IMR-90 (cell line): Measurements from ENCODE around the gene DONSON. TPM values are rescaled to one million over a fixed set of nuclear protein-coding genes. Genes with fewer than 3 reads are reported as not detected.

Experiments used
- ATAC-seq: fragments of 200-7000 bp; cut with Tn5 transposase; 2 replicates; pipeline ENCODE4 v1.9.1; 2020; ENCODE audit warnings: low read depth, mild to moderate bottlenecking, moderate library complexity
- BruUV-seq: library from RNA; stranded (reverse); fragments of 400-500 nt; replicated peaks from 2 replicates; lab custom pipeline; 2021; lab: Mats Ljungman, UMichigan
- CTCF ChIA-PET: fragments of 300-600 bp; formaldehyde crosslinking; extraction: SDS; loops from one replicate; lab custom pipeline; 2021; ENCODE audit warnings: antibody characterized with exemption; lab: Yijun Ruan, JAX
- POLR2A ChIA-PET: fragments of 300-600 bp; sonication (Branson Sonifier 250); formaldehyde crosslinking; loops from one replicate; lab custom pipeline; 2022; ENCODE audit warnings: antibody characterized with exemption; ENCODE audit not compliant: unreplicated experiment; lab: Charles Lee
- DNase-seq: peaks from one replicate; pipeline ENCODE4 v3.0.0; 2013
- H2AFZ ChIP-seq: replicated peaks from 2 replicates; pipeline ENCODE3; 2013; ENCODE audit warnings: low read length, mild to moderate bottlenecking; ENCODE audit not compliant: poor library complexity
- H2AK5ac ChIP-seq: 2 replicates; pipeline ENCODE4 v1.6.1; 2013; ENCODE audit warnings: low read depth, low read length, inconsistent platforms
- H2AK9ac ChIP-seq: replicated peaks from 2 replicates; pipeline ENCODE3; 2013; ENCODE audit warnings: mild to moderate bottlenecking, low read depth, low read length, moderate library complexity; ENCODE audit not compliant: poor library complexity
- H2BK120ac ChIP-seq: 2 replicates; pipeline ENCODE4 v1.6.1; 2013; ENCODE audit warnings: low read depth, low read length, inconsistent platforms
- H2BK15ac ChIP-seq: 3 replicates; pipeline ENCODE4 v1.6.1; 2013; ENCODE audit warnings: low read depth, low read length, inconsistent platforms
- H2BK20ac ChIP-seq: 2 replicates; pipeline ENCODE4 v1.6.1; 2013; ENCODE audit warnings: low read depth, mild to moderate bottlenecking, inconsistent platforms, low read length, moderate library complexity
- H2BK5ac ChIP-seq: 2 replicates; pipeline ENCODE4 v1.6.1; 2013; ENCODE audit warnings: mild to moderate bottlenecking, low read depth, low read length, inconsistent platforms; ENCODE audit not compliant: poor library complexity, severe bottlenecking
- H3K14ac ChIP-seq: replicated peaks from 2 replicates; pipeline ENCODE4 v1.6.1; 2013; ENCODE audit warnings: low read depth, low read length, inconsistent platforms
- H3K18ac ChIP-seq: 2 replicates; pipeline ENCODE4 v1.6.1; 2013; ENCODE audit warnings: low read depth, low read length, control low read depth
- H3K23ac ChIP-seq: 2 replicates; pipeline ENCODE4 v1.6.1; 2013; ENCODE audit warnings: low read depth, low read length, inconsistent platforms
- H3K27ac ChIP-seq: 2 replicates; pipeline ENCODE4 v1.5.1; 2013; ENCODE audit warnings: mild to moderate bottlenecking, control low read depth, low read length; ENCODE audit not compliant: insufficient read depth
- H3K27me3 ChIP-seq: 2 replicates; pipeline ENCODE4 v1.6.1; 2013; ENCODE audit warnings: low read length; ENCODE audit not compliant: control insufficient read depth, insufficient read depth
- H3K36me3 ChIP-seq: 2 replicates; pipeline ENCODE4 v1.6.1; 2013; ENCODE audit warnings: low read length, mixed read lengths; ENCODE audit not compliant: control insufficient read depth, insufficient read depth
- H3K4ac ChIP-seq: 2 replicates; pipeline ENCODE4 v1.6.1; 2013; ENCODE audit warnings: low read depth, low read length, inconsistent platforms
- H3K4me1 ChIP-seq: 2 replicates; pipeline ENCODE4 v1.6.1; 2013; ENCODE audit warnings: low read length, mixed read lengths; ENCODE audit not compliant: control insufficient read depth, insufficient read depth
- H3K4me2 ChIP-seq: 2 replicates; pipeline ENCODE4 v1.6.1; 2013; ENCODE audit warnings: low read depth, mild to moderate bottlenecking, control low read depth, low read length, moderate library complexity
- H3K4me3 ChIP-seq: 2 replicates; pipeline ENCODE4 v1.5.1; 2013; ENCODE audit warnings: low read depth, mild to moderate bottlenecking, control low read depth, low read length, moderate library complexity; ENCODE audit not compliant: insufficient read depth
- H3K56ac ChIP-seq: 2 replicates; pipeline ENCODE4 v1.6.1; 2013; ENCODE audit warnings: low read length, inconsistent platforms; ENCODE audit not compliant: insufficient read depth; ENCODE audit errors: extremely low read depth
- H3K79me1 ChIP-seq, 2 experiments: 2 replicates each; pipeline ENCODE4 v1.6.1; 2013; ENCODE audit warnings: low read length in 2 of 2, inconsistent platforms in 1 of 2, low read depth in 1 of 2
- H3K9ac ChIP-seq: 2 replicates; pipeline ENCODE4 v1.6.1; 2013; ENCODE audit warnings: low read depth, low read length, control low read depth
- H3K9me1 ChIP-seq: 2 replicates; pipeline ENCODE4 v1.6.1; 2013; ENCODE audit warnings: low read length, inconsistent platforms; ENCODE audit not compliant: insufficient read depth
- H3K9me3 ChIP-seq: 2 replicates; pipeline ENCODE4 v1.6.1; 2013; ENCODE audit warnings: low read length; ENCODE audit not compliant: control insufficient read depth, insufficient read depth
- H4K20me1 ChIP-seq: 2 replicates; pipeline ENCODE4 v1.6.1; 2013; ENCODE audit warnings: low read length, inconsistent platforms; ENCODE audit not compliant: insufficient read depth
- H4K5ac ChIP-seq: 2 replicates; pipeline ENCODE4 v1.6.1; 2013; ENCODE audit warnings: mild to moderate bottlenecking, low read depth, low read length, control low read depth
- H4K8ac ChIP-seq, 2 experiments: 2 replicates each; pipeline ENCODE4 v1.6.1; 2013; ENCODE audit warnings: low read depth in 2 of 2, low read length in 2 of 2, control low read depth in 1 of 2, inconsistent platforms in 1 of 2
- H4K91ac ChIP-seq: 2 replicates; pipeline ENCODE4 v1.6.1; 2013; ENCODE audit warnings: low read depth, low read length, inconsistent platforms; ENCODE audit not compliant: insufficient read depth
- CEBPB ChIP-seq: IDR thresholded peaks from 2 replicates; pipeline ENCODE4 v1.6.1; 2012; ENCODE audit warnings: low read depth, low read length, improper control_type of control experiment
- CHD1 ChIP-seq: IDR thresholded peaks from 2 replicates; pipeline ENCODE4 v1.6.1; 2012; ENCODE audit warnings: low read depth, low read length, improper control_type of control experiment
- MXI1 ChIP-seq: IDR thresholded peaks from 2 replicates; pipeline ENCODE4 v1.6.1; 2012; ENCODE audit warnings: low read depth, mild to moderate bottlenecking, low read length, moderate library complexity, borderline replicate concordance
- NFE2L2 ChIP-seq: fragments of 150-350 bp; IDR thresholded peaks from 2 replicates; pipeline ENCODE4 v1.6.1; 2016; ENCODE audit warnings: low read depth, mild to moderate bottlenecking, low read length
- POLR2A ChIP-seq: IDR thresholded peaks from 2 replicates; pipeline ENCODE4 v1.6.1; 2012; ENCODE audit warnings: mild to moderate bottlenecking, low read depth, low read length
- SMC3 ChIP-seq: fragments of 150-350 bp; IDR thresholded peaks from 2 replicates; pipeline ENCODE4 v1.6.1; 2016; ENCODE audit warnings: low read depth, mild to moderate bottlenecking, antibody characterized with exemption, low read length, moderate library complexity
- WGBS, 2 experiments: methylation state at CpG; one replicate each; pipeline versions ENCODE4 v1.1.5 to v1.1.7; 2013; ENCODE audit warnings: missing lambda C conversion rate in 2 of 2; ENCODE audit not compliant: insufficient read length in 1 of 2; ENCODE audit errors: extremely low coverage in 2 of 2; 5-methylcytosine and 5-hydroxymethylcytosine counted together
- dilution Hi-C: fragments of 300-500 bp; cut with HindIII; formaldehyde crosslinking; loops from one replicate; pipeline ENCODE4 v1.14.3; 2018; ENCODE audit warnings: low sequenced_read_pairs; ENCODE audit not compliant: unreplicated experiment
- in situ Hi-C: fragments of 300-500 bp; cut with MboI; formaldehyde crosslinking; loops from 3 replicates; pipeline ENCODE4 v1.14.3; 2019; ENCODE audit warnings: low sequenced_read_pairs, inconsistent platforms, mixed read lengths
- intact Hi-C: fragments of 100-400 bp; cut with micrococcal nuclease; formaldehyde crosslinking; loops from 2 replicates; pipeline ENCODE4 v1.10.0; 2022
- polyA plus RNA-seq, 3 experiments: library from polyadenylated mRNA; depleted of rRNA; stranded (reverse); fragments of >200 nt; gene quantifications; 2 replicates each; pipeline ENCODE4 v1.2.3, GENCODE V29; 2012; ENCODE audit warnings: low replicate concordance in 1 of 3
- total RNA-seq: library from RNA; depleted of rRNA; stranded (reverse); fragments of >200 nt; gene quantifications from 2 replicates; pipeline ENCODE4 v1.2.3, GENCODE V29; 2012

DONSON gene
- total and polyA plus RNA-seq, 2 of the 4 experiments (the other 2 are of a cell fraction): 14.3 to 16.6 TPM

DNA sequence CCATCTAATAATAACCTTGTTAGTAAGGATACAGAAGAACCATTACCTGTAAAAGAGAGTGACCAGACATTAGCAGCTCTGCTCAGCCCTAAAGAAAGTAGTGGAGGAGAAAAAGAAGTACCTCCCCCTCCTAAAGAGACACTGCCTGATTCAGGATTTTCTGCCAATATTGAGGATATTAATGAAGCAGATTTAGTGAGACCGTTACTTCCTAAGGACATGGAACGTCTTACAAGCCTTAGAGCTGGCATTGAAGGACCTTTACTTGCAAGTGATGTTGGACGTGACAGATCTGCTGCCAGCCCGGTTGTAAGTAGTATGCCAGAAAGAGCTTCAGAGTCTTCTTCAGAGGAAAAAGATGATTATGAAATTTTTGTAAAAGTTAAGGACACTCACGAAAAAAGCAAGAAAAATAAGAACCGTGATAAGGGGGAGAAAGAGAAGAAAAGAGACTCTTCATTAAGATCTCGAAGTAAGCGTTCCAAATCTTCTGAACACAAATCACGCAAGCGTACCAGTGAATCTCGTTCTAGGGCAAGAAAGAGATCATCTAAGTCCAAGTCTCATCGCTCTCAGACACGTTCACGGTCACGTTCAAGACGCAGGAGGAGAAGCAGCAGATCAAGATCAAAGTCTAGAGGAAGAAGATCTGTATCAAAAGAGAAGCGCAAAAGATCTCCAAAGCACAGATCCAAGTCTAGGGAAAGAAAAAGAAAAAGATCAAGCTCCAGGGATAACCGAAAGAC, 34.1 kb downstream of the DONSON start:
- no peak overlapping the region for H2BK15ac ChIP-seq
- H4K5ac ChIP-seq: no peak overlapping the region
- no peak overlapping the region for H3K14ac ChIP-seq
- TF ChIP-seq POLR2A: no peak
- no peak for TF ChIP-seq CEBPB
- no peak for TF ChIP-seq NFE2L2
- no peak for TF ChIP-seq MXI1
- TF ChIP-seq CHD1: no peak
- no peak for TF ChIP-seq SMC3
- ATAC-seq: no peak
- no peak overlapping the region for H3K27ac ChIP-seq
- H3K18ac ChIP-seq: no peak overlapping the region
- H3K36me3 ChIP-seq: peaks cover 74% of the 10 kb centered on the region
- H3K79me1 ChIP-seq: peaks cover 50 to 79% of the 10 kb centered on the region in 2 experiments
- H2AK5ac ChIP-seq: no peak overlapping the region
- peaks cover 19% of the 10 kb centered on the region for H3K9me1 ChIP-seq
- BruUV-seq: TSS peak; percentile 36
- ChIA-PET POLR2A (no interaction called here), CTCF (no interaction called here)
- in situ Hi-C loops: no loop called here
- peaks cover 99% of the 10 kb centered on the region for H4K20me1 ChIP-seq
- no peak overlapping the region for H2AK9ac ChIP-seq
- H2BK5ac ChIP-seq: no peak overlapping the region
- no peaks in the 10 kb centered on the region for H3K4me1 ChIP-seq
- H2BK120ac ChIP-seq: no peak overlapping the region
- H2AFZ ChIP-seq: no peak overlapping the region
- no peak for DNase-seq
- H3K4me2 ChIP-seq: no peak overlapping the region
- no peak overlapping the region for H4K8ac ChIP-seq
- H3K4ac ChIP-seq: no peak overlapping the region
- H3K4me3 ChIP-seq: no peak overlapping the region
- WGBS, 2 experiments: 98 to 100% methylated on average over 2 to 15 of the region's 18 CpGs
- dilution Hi-C loops: no loop called here
- H3K23ac ChIP-seq: no peak overlapping the region
- no peak overlapping the region for H3K9ac ChIP-seq
- H3K27me3 ChIP-seq: no peaks in the 10 kb centered on the region
- H3K9me3 ChIP-seq: no peaks in the 10 kb centered on the region
- H4K91ac ChIP-seq: no peak overlapping the region
- H3K56ac ChIP-seq: no peak overlapping the region
- intact Hi-C loops: no loop called here
- H2BK20ac ChIP-seq: no peak overlapping the region
